Esophagus (tissue), 2 donors: ENCODE results near the gene CHFR. TPM values are rescaled to one million over a fixed set of nuclear protein-coding genes. Genes with fewer than 3 reads are reported as not detected.
"Not testable (repeated sequence)": the region's sequence is repeated elsewhere in the genome, so short reads cannot be mapped to it uniquely, and the experiment has no call there.

Source experiments
- H3K27ac ChIP-seq, 2 donors: one replicate each; pipeline ENCODE4 v1.5.1; 2013; ENCODE audit warnings: low read depth in 2 of 2, mild to moderate bottlenecking in 2 of 2, inconsistent platforms in 1 of 2, low read length in 1 of 2, moderate library complexity in 1 of 2
- H3K27me3 ChIP-seq, 2 donors: one replicate each; pipeline ENCODE4 v1.6.1; 2013; ENCODE audit warnings: low read length in 2 of 2, control low read depth in 1 of 2, mild to moderate bottlenecking in 1 of 2; ENCODE audit not compliant: insufficient read depth in 2 of 2, control insufficient read depth in 1 of 2
- H3K36me3 ChIP-seq, 2 donors: one replicate each; pipeline ENCODE4 v1.6.1; 2013; ENCODE audit warnings: low read length in 1 of 2; ENCODE audit not compliant: control insufficient read depth in 2 of 2, insufficient read depth in 2 of 2
- H3K4me1 ChIP-seq, 2 donors: one replicate each; pipeline ENCODE4 v1.6.1; 2013; ENCODE audit warnings: low read length in 1 of 2; ENCODE audit not compliant: control insufficient read depth in 2 of 2, insufficient read depth in 2 of 2
- H3K4me3 ChIP-seq, 2 donors: one replicate each; pipeline ENCODE4 v1.5.1; 2013; ENCODE audit warnings: low read length in 2 of 2, mild to moderate bottlenecking in 2 of 2, low read depth in 1 of 2, moderate library complexity in 1 of 2
- H3K9me3 ChIP-seq, 2 donors: one replicate each; pipeline ENCODE4 v1.6.1; 2013; ENCODE audit warnings: mild to moderate bottlenecking in 2 of 2, low read depth in 1 of 2, low read length in 1 of 2, moderate library complexity in 1 of 2; ENCODE audit not compliant: control insufficient read depth in 2 of 2, insufficient read depth in 1 of 2
- WGBS, 2 donors: extraction: QIAGEN DNeasy Blood & Tissue Kit; methylation state at CpG; one replicate each; pipeline ENCODE4 v1.1.7; 2013; 5-methylcytosine and 5-hydroxymethylcytosine counted together
- polyA plus RNA-seq, 2 donors: library from polyadenylated mRNA; stranded (reverse); fragments of 200-250 nt; gene quantifications; one replicate each; pipeline ENCODE4 v1.2.3, GENCODE V29; 2013
- donor health status: healthy with polysubstance abuse.
- donor health status: Bipolar disorder and iron deficiency.

CHFR gene
- polyA plus RNA-seq, 2 donors: 20.4 to 30.2 TPM

DNA sequence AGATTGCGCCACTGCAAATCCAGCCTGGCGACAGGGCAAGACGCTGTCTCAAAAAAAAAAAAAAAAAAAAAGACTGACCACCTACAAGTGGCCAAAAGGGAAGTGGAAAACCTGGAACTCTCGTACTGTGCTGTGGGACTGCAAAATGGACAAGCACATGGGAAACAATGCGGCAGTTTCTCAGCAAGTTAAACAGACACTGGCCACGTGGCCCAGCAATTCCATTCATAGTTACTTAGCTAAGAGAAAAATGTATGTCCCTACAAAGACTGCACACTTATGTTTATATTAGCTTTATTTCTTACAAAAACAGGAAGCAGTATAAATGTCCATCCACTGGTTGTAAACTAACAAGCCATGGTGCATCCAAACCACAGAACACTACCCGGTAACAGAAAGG is 5.6 kb downstream of the CHFR start:
- peaks cover 6 to 9% of the 10 kb centered on the region in 2 donors for H3K36me3 ChIP-seq
- no peak overlapping the region for H3K4me3 ChIP-seq
- no peaks in the 10 kb centered on the region for H3K27me3 ChIP-seq
- H3K9me3 ChIP-seq: no peaks in the 10 kb centered on the region
- no peak overlapping the region for H3K27ac ChIP-seq
- H3K4me1 ChIP-seq: peaks cover 0 to 2% of the 10 kb centered on the region in 2 donors
- WGBS, 2 donors: 81 to 82% methylated on average over 7 of the region's 7 CpGs

GRCh38 chr12:132874620-132875019 is 12.8 kb downstream of the CHFR start:
- not testable (repeated sequence) for H3K27ac ChIP-seq, H3K4me1 ChIP-seq, H3K27me3 ChIP-seq, H3K4me3 ChIP-seq, H3K9me3 ChIP-seq
- 92 to 93% methylated on average over 16 to 21 of the region's 21 CpGs for WGBS, 2 donors
- H3K36me3 ChIP-seq: peaks cover 9 to 39% of the 10 kb centered on the region in 2 donors

GRCh38 chr12:132874175-132874574 is 13.2 kb downstream of the CHFR start:
- no peak overlapping the region for H3K27ac ChIP-seq
- H3K4me3 ChIP-seq: no peak overlapping the region
- no peaks in the 10 kb centered on the region for H3K4me1 ChIP-seq
- 97 to 99% methylated on average over 11 of the region's 11 CpGs for WGBS, 2 donors
- H3K9me3 ChIP-seq: no peaks in the 10 kb centered on the region
- peaks cover 12 to 43% of the 10 kb centered on the region in 2 donors for H3K36me3 ChIP-seq
- H3K27me3 ChIP-seq: no peaks in the 10 kb centered on the region

DNA sequence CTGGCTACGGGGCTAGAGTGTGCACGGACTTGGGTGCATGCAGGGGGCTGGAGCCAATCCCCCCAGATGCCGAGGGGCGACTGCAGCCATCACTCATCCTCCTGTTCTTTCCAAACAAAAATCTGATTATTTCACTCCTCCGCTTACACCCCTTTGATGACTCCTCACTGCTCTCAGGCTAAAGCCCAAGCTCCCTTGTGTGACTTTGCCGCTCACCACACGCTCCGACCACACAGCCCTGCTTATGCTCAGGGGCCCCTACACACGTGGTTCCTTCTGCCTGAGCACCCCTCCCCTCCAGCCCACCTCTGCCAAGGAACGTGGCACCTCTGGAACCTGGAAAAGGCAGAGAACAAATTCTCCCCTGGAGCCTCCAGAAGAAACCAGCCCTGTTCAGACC is 13.7 kb downstream of the CHFR start:
- peaks cover 12 to 43% of the 10 kb centered on the region in 2 donors for H3K36me3 ChIP-seq
- no peaks in the 10 kb centered on the region for H3K27me3 ChIP-seq
- WGBS, 2 donors: 85 to 93% methylated on average over 10 of the region's 10 CpGs
- no peak overlapping the region for H3K4me3 ChIP-seq
- no peaks in the 10 kb centered on the region for H3K4me1 ChIP-seq
- no peak overlapping the region for H3K27ac ChIP-seq
- no peaks in the 10 kb centered on the region for H3K9me3 ChIP-seq

DNA sequence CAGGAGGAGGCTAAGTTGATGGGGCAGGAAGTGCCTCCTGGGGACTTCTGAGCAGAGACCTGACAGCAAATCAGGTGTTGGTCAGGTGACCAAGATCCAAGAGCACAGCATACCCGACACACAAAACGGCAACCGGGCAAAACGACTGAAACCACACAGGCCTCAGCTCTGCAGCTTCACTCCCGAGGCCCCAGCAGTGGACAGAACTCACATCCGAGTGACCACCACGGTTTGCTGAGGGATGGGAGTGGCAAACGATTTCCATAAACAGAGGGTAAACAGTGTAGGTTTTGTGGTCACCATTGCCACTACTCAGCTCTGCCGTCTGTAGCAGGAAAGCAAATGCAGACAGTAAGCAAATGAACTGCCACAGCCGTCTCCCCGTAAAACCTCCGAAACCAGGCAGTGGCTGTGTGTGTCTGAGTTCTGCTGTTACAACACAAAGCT is 14.4 kb downstream of the CHFR start:
- H3K4me3 ChIP-seq: no peak overlapping the region
- H3K27me3 ChIP-seq: no peaks in the 10 kb centered on the region
- H3K9me3 ChIP-seq: no peaks in the 10 kb centered on the region
- no peak overlapping the region for H3K27ac ChIP-seq
- H3K36me3 ChIP-seq: peaks cover 12 to 45% of the 10 kb centered on the region in 2 donors
- H3K4me1 ChIP-seq: no peaks in the 10 kb centered on the region
- WGBS, 2 donors: 85 to 87% methylated on average over 12 of the region's 12 CpGs

DNA sequence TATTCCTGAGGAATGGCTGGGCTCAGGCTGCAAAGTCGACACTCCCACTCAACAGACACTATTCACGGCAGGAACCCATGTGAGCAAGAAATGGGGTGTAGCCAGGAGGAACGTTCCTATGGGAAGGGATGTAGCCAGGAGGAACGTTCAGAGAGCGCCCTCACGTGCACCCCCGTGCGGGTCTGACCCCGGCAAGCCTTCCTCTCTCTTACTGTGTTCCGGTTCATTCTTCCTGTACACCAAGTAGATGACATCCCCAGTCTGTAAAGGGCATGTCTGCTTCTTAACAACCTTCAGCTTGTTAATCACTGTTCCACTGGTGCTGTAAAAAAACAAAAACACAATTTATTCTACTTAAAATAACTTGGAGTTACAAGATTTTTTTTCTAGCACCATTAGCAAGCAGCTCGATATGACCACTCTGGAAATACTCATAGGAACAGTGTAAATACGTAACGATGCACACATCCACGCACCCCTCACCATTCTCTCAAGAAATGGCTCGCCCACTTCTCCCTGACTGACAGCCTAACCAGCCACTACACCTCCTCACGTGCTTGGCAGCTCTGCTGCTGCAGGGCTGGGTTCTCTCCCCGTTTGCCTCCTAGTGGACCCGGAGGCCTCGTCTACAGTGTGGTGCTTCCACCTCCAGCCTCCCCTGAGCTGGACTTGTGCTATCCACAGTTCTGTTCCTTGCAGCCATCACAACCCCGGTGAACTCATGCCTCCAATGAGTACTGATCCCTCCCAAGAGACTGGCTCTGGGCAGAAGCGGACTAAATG is 15.1 kb downstream of the CHFR start:
- Histone ChIP-seq H3K27me3 (no peaks in the 10 kb centered on the region), H3K27ac (no peak overlapping the region), H3K4me3 (no peak overlapping the region), H3K4me1 (no peaks in the 10 kb centered on the region), H3K36me3 (peaks cover 10 to 45% of the 10 kb centered on the region in 2 donors), H3K9me3 (no peaks in the 10 kb centered on the region)
- 92 to 96% methylated on average over 21 of the region's 21 CpGs for WGBS, 2 donors

- no peaks in the 10 kb centered on the region for H3K27me3 ChIP-seq
- H3K9me3 ChIP-seq: no peaks in the 10 kb centered on the region
- peaks cover 7 to 43% of the 10 kb centered on the region in 2 donors for H3K36me3 ChIP-seq
- H3K4me3 ChIP-seq: no peak overlapping the region
- 96 to 97% methylated on average over 14 of the region's 14 CpGs for WGBS, 2 donors
- no peak overlapping the region for H3K27ac ChIP-seq
- H3K4me1 ChIP-seq: no peaks in the 10 kb centered on the region
These were observed 17.9 kb downstream of the CHFR start for GRCh38 chr12:132869551-132869950.

DNA sequence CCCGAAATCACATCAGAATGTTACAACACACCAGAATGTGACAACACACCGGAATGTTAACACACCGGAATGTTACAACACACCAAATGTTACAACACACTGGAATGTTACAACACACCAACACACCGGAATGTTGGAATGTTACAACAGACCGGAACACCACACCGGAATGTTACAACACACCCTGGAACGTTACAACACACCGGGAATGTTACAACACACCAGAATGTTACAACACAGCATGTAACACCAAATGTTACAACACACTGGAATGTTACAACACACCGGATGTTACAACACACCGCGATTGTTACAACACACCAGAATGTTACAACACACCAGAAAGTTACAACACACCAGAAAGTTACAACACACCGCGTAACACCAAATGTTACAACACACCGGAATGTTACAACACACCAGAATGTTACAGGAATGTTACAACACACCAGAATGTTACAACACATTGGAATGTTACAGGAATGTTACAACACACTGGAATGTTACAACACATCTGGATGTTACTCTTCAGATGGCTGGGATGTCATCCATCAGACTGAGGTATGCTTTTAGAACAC is 21.1 kb downstream of the CHFR start:
- Histone ChIP-seq H3K4me3 (no peak overlapping the region), H3K4me1 (peaks cover 0 to 2% of the 10 kb centered on the region in 2 donors), H3K9me3 (no peaks in the 10 kb centered on the region), H3K27ac (peak overlapping the region in 1 of 2 donors; percentile 36), H3K36me3 (peaks cover 12 to 30% of the 10 kb centered on the region in 2 donors), H3K27me3 (no peaks in the 10 kb centered on the region)
- 82 to 83% methylated on average over 14 of the region's 14 CpGs for WGBS, 2 donors

GRCh38 chr12:132861558-132861957 is 25.8 kb downstream of the CHFR start:
- peaks cover 0 to 4% of the 10 kb centered on the region in 2 donors for H3K4me1 ChIP-seq
- peaks cover 9 to 39% of the 10 kb centered on the region in 2 donors for H3K36me3 ChIP-seq
- H3K9me3 ChIP-seq: no peaks in the 10 kb centered on the region
- WGBS, 2 donors: 89% methylated on average over 8 of the region's 8 CpGs
- H3K27me3 ChIP-seq: no peaks in the 10 kb centered on the region
- no peak overlapping the region for H3K27ac ChIP-seq
- H3K4me3 ChIP-seq: no peak overlapping the region
